Hematopoietic multipotent progenitor cell (in vitro differentiated cells): Measurements from ENCODE around the gene MNX1. TPM values are rescaled to one million over a fixed set of nuclear protein-coding genes. Genes with fewer than 3 reads are reported as not detected.

Experiments used
- DNase-seq, 3 donors: peaks; one replicate each; pipeline ENCODE4 v3.0.0-alpha.2; 2011 to 2015; ENCODE audit warnings: low read depth in 2 of 3, low spot score in 2 of 3
- total RNA-seq: library from RNA; depleted of rRNA; stranded (reverse); fragments of >200 nt; gene quantifications from one replicate; pipeline ENCODE4 v1.2.3, GENCODE V29; 2012

The MNX1 gene
- total RNA-seq, 1 donor = not detected

DNA sequence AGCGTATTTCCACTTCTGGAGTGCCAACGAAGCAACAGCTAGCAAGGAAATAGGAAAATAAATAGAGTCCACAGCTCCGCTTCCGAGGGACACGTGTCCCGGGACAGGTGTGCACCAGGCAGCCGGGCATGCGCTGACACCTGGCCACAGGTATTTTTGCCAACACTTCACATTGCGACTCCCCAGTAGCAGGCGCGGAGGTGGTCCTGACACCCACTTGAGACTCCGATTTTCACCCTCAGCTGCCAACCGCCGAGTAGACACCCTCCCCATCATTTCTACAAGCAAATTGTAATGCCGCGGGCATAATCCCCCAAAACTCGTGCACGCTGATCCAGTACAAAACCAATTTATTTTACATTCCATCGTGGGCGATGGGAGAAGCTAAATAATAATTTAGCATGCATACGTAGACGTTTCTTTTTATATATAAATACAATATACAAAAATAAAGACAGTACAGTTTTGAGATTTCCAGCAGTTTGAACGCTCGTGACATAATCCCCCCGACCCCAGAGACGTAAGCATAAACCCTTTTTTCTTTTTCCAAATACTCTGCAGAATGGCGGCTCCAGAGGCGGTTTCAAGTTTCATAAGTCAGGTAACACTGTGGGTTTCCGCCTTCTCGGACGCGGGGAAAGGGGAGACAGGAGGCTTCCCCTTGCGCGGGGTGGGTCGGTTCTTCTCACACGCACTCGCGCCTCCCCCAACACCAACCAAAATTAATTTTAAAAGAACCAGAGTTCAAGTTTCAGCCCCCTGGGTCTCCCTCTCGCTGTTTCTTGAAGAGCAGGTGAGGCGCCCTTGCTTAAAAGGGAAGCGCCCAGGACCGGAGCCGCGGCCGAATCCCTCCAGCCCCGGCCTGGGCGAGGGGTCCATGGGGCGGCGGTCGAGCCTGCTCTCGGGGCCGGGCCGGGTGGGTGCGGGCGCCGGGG is 5.7 kb downstream of the MNX1 start:
- DNase-seq = no peak

DNA sequence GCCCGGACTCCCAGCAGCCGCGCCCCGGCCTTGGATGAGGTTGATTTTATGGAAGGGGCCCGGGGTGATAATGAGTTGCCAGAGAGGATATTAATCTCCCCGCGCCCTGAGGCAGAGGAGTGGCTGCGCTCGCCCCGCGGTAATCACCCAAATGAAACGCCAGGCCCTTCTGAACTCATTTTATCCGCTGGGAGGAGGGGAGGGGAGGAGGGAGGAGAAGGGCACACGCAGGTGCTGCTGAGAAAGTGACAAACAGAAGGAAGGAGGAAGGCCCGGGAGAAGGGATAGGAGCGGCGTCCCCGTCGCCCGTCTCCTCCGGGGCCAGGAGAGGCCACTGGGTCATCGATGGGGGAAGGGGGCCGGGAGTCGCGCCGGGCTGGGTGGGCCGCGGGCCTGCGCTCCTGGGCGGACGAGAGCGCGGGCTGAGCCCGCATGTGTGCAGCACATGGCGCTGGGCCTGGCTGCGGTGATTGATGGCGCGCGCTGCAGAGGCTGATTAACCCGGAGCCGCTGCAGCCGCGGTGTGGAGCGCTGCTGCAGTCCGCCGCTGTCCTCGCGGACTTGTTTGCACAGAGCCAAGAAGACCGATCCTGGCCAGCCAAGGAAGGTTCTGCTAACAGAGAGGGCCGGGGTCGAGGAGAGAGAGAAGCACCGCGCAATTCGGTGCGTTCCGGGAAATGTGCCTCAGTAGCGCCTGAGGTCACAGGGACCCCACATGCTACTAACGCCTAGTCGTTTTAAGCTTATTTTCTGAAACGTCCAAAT is 6.5 kb downstream of the MNX1 start:
- DNase-seq = no peak

DNA sequence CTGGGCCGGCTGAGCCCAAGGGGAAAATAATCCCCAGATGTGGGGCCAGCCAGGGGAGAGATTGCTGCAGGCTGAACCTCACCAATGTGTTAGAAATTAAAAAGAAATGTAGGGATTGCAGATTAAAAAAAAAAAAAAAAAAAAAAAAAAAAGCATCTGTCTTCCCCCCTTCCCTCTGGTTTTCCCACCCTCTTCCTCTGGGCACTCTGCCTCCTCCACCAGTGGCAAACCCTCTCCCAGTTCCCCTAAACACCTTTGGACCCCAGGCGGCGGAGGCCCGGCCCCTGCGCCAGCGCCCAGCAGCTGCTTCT is 7.1 kb downstream of the MNX1 start:
- no peak for DNase-seq

DNA sequence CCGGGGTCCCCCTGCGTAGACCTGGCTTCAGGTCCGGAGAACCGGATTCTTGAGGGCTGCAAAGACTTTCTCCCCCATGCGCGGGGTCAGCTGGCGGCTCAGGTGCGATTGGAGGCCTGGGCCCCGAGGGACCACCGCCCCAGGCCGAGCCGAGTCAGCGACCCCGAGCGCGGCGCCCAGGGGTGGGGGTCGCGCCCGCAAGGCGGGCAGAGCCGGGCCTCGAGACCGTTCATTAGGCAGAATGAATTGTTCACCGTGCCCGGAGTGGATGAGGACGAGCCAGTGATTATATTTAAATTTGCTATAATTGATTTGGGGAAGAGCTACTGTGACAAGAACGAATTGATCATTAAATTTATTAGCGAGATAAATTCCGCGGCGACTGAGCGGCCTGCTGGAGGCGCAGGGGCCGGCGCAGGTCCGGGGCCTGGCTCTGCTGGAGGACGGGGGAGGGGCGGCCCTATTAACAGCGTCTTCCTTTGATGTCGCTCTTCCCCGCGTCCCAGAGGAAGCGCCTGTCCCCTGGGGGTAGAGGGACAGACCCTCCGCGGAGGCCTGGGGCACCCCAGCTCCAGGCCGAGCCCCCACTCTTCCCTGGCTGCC is 7.5 kb downstream of the MNX1 start:
- no peak for DNase-seq

DNA sequence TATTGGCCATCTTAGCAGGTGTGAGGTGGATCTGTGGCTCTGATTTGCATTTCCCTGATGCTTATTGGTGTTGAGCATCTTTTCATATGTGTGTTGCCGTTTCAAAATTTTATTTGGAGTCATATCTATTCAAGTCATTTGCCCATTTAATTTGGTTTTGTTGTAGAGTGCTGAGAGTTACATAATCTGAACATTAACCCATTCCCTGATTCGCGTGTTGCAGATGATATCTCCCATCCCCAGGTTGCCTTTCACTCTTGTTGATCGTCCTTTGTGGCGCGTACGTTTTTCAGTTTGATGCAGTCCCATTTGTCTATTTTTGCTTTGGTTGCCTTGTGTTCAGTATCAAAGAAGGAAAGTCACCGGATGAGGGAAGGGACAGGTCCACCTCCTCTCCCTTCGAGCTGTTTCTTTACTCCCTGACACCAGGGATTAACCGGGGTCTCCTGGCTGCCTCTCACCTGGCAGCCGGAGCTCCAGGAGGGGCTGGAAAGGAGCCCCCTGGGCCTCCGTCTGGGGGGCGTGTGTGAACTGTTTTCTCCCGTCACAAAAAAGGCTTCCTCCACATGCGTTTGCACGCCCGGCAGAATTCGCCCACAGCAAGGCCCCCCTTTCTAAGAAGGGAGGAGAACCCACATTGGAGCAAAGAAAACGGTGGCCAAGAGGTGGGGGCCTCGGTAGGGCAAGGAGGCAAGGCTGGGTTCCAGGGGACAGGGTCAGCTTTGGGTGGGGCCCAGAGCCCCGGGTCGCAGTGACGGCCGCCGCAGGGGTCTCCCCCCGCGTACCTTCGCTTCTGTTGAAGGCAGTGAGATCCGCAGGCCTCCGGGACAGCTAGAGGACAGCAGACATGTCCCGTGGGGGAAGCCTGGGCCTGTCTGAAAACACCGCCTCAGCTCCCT is 8.3 kb downstream of the MNX1 start:
- no peak for DNase-seq

DNA sequence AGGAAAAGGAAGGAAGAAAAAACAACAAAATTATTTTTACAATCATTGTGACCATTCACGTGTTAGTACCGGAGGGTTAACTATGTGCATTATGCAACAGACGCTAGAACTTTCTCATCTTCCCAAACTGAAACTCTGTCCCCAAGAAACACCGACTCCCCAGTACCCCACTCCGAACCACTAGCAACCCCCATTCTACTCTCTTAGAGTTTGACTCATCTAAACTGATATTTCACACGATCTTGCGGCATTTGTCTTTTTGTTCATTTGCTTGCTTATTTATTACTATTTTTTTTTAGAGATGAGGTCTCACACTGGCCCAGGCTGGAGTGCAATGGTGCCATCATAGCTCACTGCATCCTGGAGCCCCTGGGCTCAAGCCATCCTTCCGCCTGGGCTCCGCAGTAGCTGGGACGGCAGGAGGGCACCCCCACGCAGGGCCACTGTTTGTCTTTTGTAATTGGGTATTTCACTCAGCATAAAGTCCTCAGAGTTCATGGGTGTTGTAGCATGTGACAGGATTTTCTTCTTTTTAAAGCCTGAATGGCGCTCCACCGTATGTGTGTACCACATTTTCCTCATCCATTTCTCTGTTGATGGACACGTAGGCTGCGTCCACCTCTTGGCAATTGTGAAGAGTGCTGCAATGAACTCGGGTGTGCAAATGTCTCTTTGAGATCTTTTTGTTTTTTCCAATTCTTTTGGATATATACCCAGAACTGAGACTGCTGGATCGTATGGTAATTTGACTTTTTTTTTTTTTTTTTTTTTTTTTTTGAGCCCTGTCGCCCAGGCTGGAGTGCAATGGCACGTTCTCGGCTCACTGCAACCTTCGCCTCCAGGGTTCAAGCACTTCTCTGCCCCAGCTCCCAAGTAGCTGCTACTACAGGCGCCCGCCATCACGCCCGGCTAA is 9.5 kb downstream of the MNX1 start:
- no peak for DNase-seq

DNA sequence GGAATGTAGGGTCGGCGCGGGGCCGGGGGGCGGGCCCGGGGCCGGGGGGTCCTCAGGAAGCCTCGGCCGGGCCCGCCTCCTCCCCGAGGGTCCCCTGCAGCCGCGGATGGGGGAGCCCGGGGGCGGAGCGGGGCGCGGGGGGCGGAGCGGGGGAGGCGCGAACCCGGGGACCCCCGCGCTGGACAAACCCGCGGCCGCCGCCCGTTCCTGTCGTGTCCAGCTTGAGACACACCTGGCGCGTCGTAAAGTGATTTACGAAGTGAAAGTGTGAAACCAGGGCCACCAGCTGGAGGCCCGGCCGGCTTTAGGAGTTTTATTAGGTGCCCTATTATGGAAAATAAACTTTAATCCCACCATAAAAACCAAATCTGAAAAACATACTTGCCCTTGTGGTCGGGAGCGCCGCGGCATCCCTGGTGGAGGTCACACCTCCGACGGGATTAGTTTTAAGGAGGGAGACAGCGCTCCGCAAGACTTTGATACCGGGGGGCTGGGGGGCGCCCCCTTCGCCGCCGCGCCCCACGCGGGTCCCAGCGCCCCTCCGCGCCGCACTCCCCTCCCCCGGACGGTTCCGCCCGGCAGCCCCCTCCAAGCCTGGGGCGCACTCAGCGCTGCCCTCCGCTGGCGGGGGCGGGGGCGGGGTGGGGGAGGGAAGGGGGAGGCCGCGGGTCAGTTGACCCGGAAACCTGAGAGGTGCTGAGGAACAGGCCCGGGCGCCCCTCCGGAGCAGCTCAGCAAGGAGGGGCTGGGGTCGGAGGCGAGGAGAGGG is 10.3 kb downstream of the MNX1 start:
- DNase-seq = no peak

DNA sequence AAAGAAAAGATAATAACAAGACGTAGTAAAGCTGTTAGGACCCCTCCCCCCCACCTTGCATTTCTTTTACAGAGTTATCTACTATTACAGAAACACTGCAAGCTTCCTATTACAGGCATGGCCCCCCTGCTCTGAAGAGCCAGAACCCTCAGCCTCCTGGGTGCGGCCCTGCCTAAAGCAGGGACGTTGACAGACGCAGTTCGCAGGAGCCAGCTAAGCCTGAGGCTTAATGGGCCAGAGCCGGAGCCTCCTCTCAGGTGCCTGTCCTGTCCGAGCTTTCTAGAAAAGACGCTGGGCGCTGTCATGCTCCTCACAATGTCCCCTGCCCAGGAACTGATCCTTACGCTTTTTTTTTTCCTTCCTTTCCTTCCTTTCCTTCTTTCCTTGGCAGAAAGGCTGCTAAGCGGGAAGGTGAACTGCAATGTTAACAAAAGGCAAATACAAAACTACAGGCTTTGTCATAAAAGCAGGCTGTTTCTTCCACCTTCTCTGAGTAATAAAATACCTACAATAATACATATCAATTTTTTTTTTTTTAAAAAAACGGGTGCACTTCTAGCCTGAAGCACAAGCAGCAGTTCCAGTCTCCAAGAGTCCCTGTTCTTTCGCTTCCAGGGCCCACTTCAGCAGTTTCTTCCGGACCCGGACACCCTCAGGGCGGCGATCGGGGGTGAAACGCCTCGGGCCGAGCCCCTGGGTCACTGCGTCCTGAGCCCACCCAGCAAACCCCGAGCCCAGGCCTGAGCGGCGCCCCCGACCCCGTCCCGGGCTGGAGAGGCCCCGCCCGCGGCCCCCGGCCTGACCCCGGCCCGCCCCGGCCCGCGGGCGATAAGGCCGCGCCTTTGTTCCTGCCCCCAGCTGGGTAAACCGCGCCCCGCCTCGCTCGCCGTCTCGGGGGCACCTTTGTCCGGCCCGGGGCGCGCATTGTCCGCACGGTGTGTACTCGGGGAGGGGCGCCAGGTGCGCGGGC is 11.2 kb downstream of the MNX1 start:
- no peak for DNase-seq

DNA sequence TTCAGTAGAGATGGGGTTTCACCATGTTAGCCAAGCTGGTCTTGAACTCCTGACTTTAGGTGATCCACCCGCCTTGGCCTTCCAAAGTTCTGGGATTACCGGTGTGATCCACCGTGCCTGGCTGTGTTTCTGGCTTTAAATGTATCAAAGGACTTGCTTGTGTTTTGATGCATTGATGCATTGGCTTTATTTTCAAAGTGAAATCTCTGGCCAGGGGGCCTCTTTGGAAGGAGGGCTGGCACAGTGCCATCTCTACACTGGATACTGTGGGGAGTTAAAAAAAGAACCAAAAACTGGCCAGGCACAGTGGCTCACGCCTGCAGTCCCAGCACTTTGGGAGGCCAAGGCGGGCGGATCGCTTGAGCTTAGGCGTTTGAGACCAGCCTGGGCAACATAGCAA is 16.0 kb downstream of the MNX1 start:
- DNase-seq = no peak

DNA sequence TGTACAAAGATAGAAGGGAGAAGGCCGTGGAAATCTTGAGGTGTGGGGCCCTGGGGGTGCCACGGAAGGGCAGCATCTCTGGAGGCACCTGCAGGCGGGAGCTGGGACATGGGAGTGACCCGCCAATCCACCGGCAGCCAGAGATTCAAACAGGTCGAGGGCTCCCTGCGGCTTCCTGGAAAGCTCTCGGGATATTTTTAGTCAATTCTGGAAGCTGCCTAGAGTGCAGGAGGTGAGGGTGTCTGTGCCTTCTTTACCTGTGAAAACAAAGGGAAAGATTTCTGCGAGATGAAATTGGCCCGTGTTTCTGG is 16.6 kb downstream of the MNX1 start:
- DNase-seq = no peak

DNA sequence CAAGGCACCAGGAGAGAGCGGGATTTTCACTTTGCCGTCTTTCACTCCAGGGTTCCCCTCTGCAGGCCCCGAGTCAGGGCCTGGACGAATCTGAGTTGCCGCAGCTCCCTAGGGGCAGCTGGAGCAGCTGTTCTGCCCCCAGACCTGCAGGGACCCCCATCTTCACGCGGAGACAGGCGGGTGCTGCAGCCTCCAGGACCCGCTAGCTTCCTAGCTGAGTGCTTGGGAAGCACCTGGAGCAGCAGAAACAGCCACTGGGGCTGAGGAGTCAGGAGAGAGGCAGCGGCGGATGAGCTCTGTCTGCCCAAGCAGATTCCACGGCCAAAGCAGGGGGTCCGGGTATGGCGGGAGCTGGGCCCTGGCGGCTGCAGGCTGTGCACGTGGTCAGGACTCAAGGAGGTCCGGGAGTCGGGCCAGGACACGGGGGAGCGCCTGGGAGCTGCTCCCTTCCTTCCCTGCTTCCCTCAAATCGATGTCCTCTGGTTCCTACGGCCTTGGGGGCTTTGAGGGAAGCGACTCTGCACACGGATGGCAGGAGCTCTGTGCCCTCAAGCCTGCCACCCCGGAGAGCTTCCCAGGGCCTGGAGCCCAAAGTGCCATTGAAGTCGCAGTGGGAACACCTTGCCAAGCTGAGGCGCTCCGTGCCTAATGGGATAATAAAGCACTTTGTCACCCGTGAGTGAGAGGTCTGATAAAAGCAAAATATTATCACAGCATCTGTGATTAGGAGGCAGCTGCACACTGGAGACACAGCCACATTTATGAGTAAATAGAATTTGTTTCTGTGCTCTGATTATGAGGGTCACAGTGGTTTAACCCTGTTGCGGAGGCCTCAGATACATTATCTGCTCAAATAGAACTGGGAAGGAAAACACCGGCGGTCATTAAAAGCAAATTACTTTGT is 17.2 kb downstream of the MNX1 start:
- DNase-seq = no peak

DNA sequence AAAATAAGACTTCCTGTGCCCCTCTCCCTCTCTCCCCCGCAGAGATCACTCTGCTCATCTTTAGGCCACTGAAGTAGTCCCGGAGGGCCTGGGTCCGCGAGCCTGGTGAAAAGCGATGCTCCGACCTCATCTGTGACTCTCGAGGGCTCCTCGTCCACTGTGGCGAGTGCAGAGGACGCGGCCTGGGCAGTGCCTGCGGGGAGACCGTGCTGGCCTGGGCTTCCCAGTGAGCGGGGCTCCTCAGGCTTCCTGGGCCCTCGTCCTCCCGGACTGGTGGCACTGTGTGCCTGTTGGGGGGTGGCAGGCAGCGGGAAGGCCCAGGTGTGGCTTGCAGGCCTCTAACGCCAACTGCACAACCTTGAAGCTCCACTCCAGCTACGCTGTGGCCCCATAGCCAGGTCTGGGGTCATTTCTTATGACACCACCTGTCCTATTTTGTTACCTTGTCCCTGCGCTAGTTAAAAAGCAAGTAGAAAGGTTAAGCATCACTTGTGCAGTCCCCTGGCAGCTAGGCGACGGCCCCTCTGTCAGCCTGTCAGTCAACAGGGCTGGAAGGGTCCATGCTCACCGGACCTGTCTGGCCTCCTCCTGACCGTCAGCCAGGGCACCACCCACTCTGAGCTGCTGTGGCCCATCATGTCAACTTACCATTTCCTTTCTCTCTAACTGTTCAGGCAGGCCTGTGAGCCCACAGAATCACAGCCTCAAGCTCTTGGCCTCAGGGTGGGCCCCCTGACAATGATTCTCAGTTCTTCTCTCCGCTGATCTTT is 20.5 kb downstream of the MNX1 start:
- DNase-seq = no peak

DNA sequence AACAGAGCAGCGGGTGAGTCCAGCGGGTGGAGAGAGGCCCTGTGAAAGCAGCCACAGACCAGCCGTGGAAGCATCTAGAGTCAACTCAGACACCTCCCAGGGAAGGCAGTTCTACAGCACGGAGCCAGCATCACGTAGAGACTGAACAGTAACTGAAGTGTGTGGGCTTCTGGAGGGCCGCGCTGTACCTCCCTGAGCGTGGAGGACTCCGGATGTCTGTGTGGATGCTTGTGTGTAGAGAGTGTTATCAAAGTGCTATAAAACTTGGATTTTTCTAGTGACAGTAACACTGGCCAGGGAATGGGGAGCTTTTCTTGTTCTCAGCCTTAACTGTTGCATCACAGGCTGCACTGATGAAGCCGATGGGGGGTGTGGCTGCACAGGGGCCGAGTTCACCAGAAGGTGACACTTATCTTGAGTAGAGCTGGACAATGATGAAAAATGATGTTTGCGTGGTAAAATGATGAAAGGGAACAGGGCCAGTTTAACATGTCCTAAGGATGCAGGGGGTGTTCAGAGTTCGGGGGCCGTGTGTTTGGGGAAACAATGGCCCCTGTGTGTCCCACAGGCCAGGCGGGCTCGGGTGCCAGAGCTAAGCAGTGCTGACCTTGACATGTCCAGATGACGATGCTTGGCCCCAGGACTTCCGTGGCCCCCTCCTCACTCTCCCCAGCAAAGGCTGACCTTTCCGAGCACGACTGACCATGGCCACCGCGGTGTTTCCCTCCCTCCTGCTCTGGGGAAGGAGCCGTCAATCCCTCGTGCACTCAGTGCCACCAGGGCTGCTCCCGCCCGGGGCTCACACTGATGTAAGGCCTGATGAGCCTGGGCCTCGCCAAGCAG is 21.9 kb downstream of the MNX1 start:
- DNase-seq = no peak

DNA sequence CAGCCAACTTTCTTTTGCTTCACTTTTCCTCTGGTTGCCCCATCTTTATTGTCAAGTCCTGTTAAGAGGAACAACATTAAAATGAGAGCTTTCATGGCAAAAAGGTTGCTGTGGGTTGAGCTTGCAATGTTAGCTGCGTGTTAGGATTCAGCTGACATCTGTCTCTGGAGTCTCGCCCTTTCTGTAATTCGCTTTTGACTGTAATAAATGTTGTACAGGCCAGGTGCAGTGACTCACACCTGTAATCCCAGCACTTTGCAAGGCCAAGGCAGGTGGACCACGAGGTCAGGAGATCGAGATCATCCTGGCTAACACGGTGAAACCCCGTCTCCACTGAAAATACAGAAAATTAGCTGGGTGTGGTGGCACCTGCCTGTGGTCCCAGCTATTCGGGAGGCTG is 24.1 kb downstream of the MNX1 start:
- DNase-seq = no peak
